ENCODE results near the gene PBX4.

Gene PBX4

GRCh38 chr19:19655051-19655594 is 36.6 kb upstream of the PBX4 start:
- H3K4me1 ChIP-seq: no peaks in the 10 kb centered on the region
- no peak overlapping the region for H3K4me3 ChIP-seq
- in situ Hi-C loops (cut with MboI; ENCODE audit: low sequenced_read_pairs): no loop called here
- no peaks in the 10 kb centered on the region for H3K9me3 ChIP-seq
- no peaks in the 10 kb centered on the region for H3K27me3 ChIP-seq (ENCODE audit: low read depth)
- H3K36me3 ChIP-seq (replicated peaks): peaks cover 96% of the 10 kb centered on the region
- no peak for DNase-seq (ENCODE audit: low spot score in 2 of 2)

- no peak for DNase-seq (ENCODE audit: low spot score in 2 of 2)
- H3K4me3 ChIP-seq: no peak overlapping the region
- in situ Hi-C loops (cut with MboI; ENCODE audit: low sequenced_read_pairs): no loop called here
- peaks cover 91% of the 10 kb centered on the region for H3K36me3 ChIP-seq (replicated peaks)
- no peaks in the 10 kb centered on the region for H3K4me1 ChIP-seq
- no peaks in the 10 kb centered on the region for H3K9me3 ChIP-seq
- H3K27me3 ChIP-seq (ENCODE audit: low read depth): no peaks in the 10 kb centered on the region
Observed at GRCh38 chr19:19654441-19654840, 36.0 kb upstream of the PBX4 start.

- H3K4me1 ChIP-seq: no peaks in the 10 kb centered on the region
- H3K4me3 ChIP-seq: no peak overlapping the region
- no peaks in the 10 kb centered on the region for H3K27me3 ChIP-seq (ENCODE audit: low read depth)
- peaks cover 90% of the 10 kb centered on the region for H3K36me3 ChIP-seq (replicated peaks)
- DNase-seq (ENCODE audit: low spot score in 2 of 2): no peak
- in situ Hi-C loops (cut with MboI; ENCODE audit: low sequenced_read_pairs): no loop called here
- H3K9me3 ChIP-seq: no peaks in the 10 kb centered on the region
Observed at GRCh38 chr19:19653597-19654147, 35.2 kb upstream of the PBX4 start.

GRCh38 chr19:19652482-19653295 is 34.2 kb upstream of the PBX4 start:
- DNase-seq (ENCODE audit: low spot score in 2 of 2): no peak
- Histone ChIP-seq H3K4me3 (no peak overlapping the region), H3K27me3 (ENCODE audit: low read depth) (no peaks in the 10 kb centered on the region), H3K9me3 (no peaks in the 10 kb centered on the region), H3K36me3 (replicated peaks) (peaks cover 87% of the 10 kb centered on the region), H3K4me1 (no peaks in the 10 kb centered on the region)
- in situ Hi-C loops (cut with MboI; ENCODE audit: low sequenced_read_pairs): no loop called here

- Histone ChIP-seq H3K4me3 (no peak overlapping the region), H3K9me3 (no peaks in the 10 kb centered on the region), H3K4me1 (no peaks in the 10 kb centered on the region), H3K36me3 (replicated peaks) (peaks cover 83% of the 10 kb centered on the region), H3K27me3 (ENCODE audit: low read depth) (no peaks in the 10 kb centered on the region)
- in situ Hi-C loops (cut with MboI; ENCODE audit: low sequenced_read_pairs): no loop called here
- no peak for DNase-seq (ENCODE audit: low spot score in 2 of 2)
Observed at GRCh38 chr19:19651076-19651475, 32.6 kb upstream of the PBX4 start.

- H3K27me3 ChIP-seq (ENCODE audit: low read depth): no peaks in the 10 kb centered on the region
- in situ Hi-C loops (cut with MboI; ENCODE audit: low sequenced_read_pairs): no loop called here
- H3K36me3 ChIP-seq (replicated peaks): peaks cover 82% of the 10 kb centered on the region
Observed at GRCh38 chr19:19650331-19650730, 31.8 kb upstream of the PBX4 start.

GRCh38 chr19:19649580-19649995 is 31.1 kb upstream of the PBX4 start:
- Histone ChIP-seq H3K4me1 (no peaks in the 10 kb centered on the region), H3K4me3 (no peak overlapping the region), H3K36me3 (replicated peaks) (peaks cover 82% of the 10 kb centered on the region), H3K27me3 (ENCODE audit: low read depth) (no peaks in the 10 kb centered on the region), H3K9me3 (no peaks in the 10 kb centered on the region)
- in situ Hi-C loops (cut with MboI; ENCODE audit: low sequenced_read_pairs): no loop called here
- no peak for DNase-seq (ENCODE audit: low spot score in 2 of 2)

More at GRCh38 chr19:19650331-19650730, 31.8 kb upstream of the PBX4 start:
- no peak for DNase-seq (ENCODE audit: low spot score in 2 of 2)
- Histone ChIP-seq H3K4me1 (no peaks in the 10 kb centered on the region), H3K9me3 (no peaks in the 10 kb centered on the region), H3K4me3 (no peak overlapping the region)

GRCh38 chr19:19649155-19649554 is 30.7 kb upstream of the PBX4 start:
- H3K4me1 ChIP-seq: no peaks in the 10 kb centered on the region
- H3K27me3 ChIP-seq (ENCODE audit: low read depth): no peaks in the 10 kb centered on the region
- peaks cover 82% of the 10 kb centered on the region for H3K36me3 ChIP-seq (replicated peaks)
- no peaks in the 10 kb centered on the region for H3K9me3 ChIP-seq
- no peak overlapping the region for H3K4me3 ChIP-seq
- no peak for DNase-seq (ENCODE audit: low spot score in 2 of 2)
- in situ Hi-C loops (cut with MboI; ENCODE audit: low sequenced_read_pairs): no loop called here

GRCh38 chr19:19647037-19647835 is 28.7 kb upstream of the PBX4 start:
- no peak overlapping the region for H3K4me3 ChIP-seq
- H3K9me3 ChIP-seq: no peaks in the 10 kb centered on the region
- peaks cover 64% of the 10 kb centered on the region for H3K36me3 ChIP-seq (replicated peaks)
- H3K4me1 ChIP-seq: no peaks in the 10 kb centered on the region; the same call in 1 of the 2 replicates
- H3K27me3 ChIP-seq (ENCODE audit: low read depth): no peaks in the 10 kb centered on the region
- no peak for DNase-seq (ENCODE audit: low spot score in 2 of 2)
- in situ Hi-C loops (cut with MboI; ENCODE audit: low sequenced_read_pairs): no loop called here

GRCh38 chr19:19645233-19645870 is 26.9 kb upstream of the PBX4 start:
- Histone ChIP-seq H3K27me3 (ENCODE audit: low read depth) (no peaks in the 10 kb centered on the region), H3K4me3 (no peak overlapping the region), H3K9me3 (no peaks in the 10 kb centered on the region), H3K4me1 (no peaks in the 10 kb centered on the region; the same call in 1 of the 2 replicates), H3K36me3 (replicated peaks) (peaks cover 46% of the 10 kb centered on the region)
- no peak for DNase-seq (ENCODE audit: low spot score in 2 of 2)
- in situ Hi-C loops (cut with MboI; ENCODE audit: low sequenced_read_pairs): no loop called here

GRCh38 chr19:19644054-19644388 is 25.5 kb upstream of the PBX4 start:
- Histone ChIP-seq H3K36me3 (replicated peaks) (peaks cover 38% of the 10 kb centered on the region), H3K4me3 (peak overlapping the region; percentile 67), H3K9me3 (no peaks in the 10 kb centered on the region), H3K4me1 (no peaks in the 10 kb centered on the region; the same call in 1 of the 2 replicates), H3K27me3 (ENCODE audit: low read depth) (no peaks in the 10 kb centered on the region)
- no peak for DNase-seq (ENCODE audit: low spot score in 2 of 2)
- in situ Hi-C loops (cut with MboI; ENCODE audit: low sequenced_read_pairs): loop anchor here (5.0 kb wide), 1 partner anchor 107 kb away; the partner anchor contains the start of gene CILP2

GRCh38 chr19:19643158-19644053 is 24.9 kb upstream of the PBX4 start, which contains the start of gene GMIP:
Gene GMIP, minus strand, starts transcription at chr19:19643657. Its CDS starts 128 bp downstream, at chr19:19643529.
- Histone ChIP-seq H3K4me1 (no peaks in the 10 kb centered on the region; the same call in 1 of the 2 replicates), H3K4me3 (peak within 1 kb of the TSS; percentile 67), H3K36me3 (replicated peaks) (peaks cover 36% of the 10 kb centered on the region), H3K27me3 (ENCODE audit: low read depth) (no peaks in the 10 kb centered on the region), H3K9me3 (no peaks in the 10 kb centered on the region)
- in situ Hi-C loops (cut with MboI; ENCODE audit: low sequenced_read_pairs): loop anchor here (5.0 kb wide), 1 partner anchor 106 kb away; the partner anchor contains the start of gene CILP2
- DNase-seq (ENCODE audit: low spot score in 2 of 2): peak; percentile 37 to 89

Measured in HAP-1 (cell line).